A549 (cell line): ENCODE results near the gene C3orf20. TPM values are rescaled to one million over a fixed set of nuclear protein-coding genes. Genes with fewer than 3 reads are reported as not detected.

Experiments
- ATAC-seq, 2 experiments: fragments of 200-7000 bp in 1 of 2; fragments of >200 bp in 1 of 2; cut with Nextera tagmentation in 1 of 2; cut with Tn5 transposase in 1 of 2; 3 replicates each; pipeline versions ENCODE4 v1.8.0 to v1.9.1; 2018 to 2020; ENCODE audit warnings: mild to moderate bottlenecking in 1 of 2, moderate library complexity in 1 of 2
- CTCF ChIA-PET: fragments of 300-600 bp; sonication (Branson Sonifier 250); formaldehyde crosslinking; extraction: SDS; loops from one replicate; lab custom pipeline; 2021; ENCODE audit warnings: antibody characterized with exemption, inconsistent platforms; lab: Yijun Ruan, JAX
- POLR2A ChIA-PET: fragments of 350-600 bp; formaldehyde crosslinking; extraction: SDS; loops from one replicate; lab custom pipeline; 2021; ENCODE audit warnings: antibody characterized with exemption, inconsistent platforms; lab: Yijun Ruan, JAX
- DNase-seq, 2 experiments: peaks; one replicate each; pipeline versions ENCODE4 v3.0.0 to v3.0.0-alpha.2; 2011 to 2016; ENCODE audit warnings: low read depth in 1 of 2, low spot score in 1 of 2
- FAIRE-seq: peaks from 2 replicates; lab custom pipeline; 2011; peaks lifted over from hg19 to GRCh38; lab: Jason Lieb, UNC
- H3K27ac ChIP-seq, 2 experiments: fragments of >200 bp; sonication (Bioruptor Twin); formaldehyde crosslinking; 3 replicates each; pipeline ENCODE4 v1.5.1; 2016 to 2017
- H3K4me1 ChIP-seq: fragments of >200 bp; sonication (Bioruptor Twin); formaldehyde crosslinking; 3 replicates; pipeline ENCODE4 v1.6.1; 2016
- H3K4me2 ChIP-seq: fragments of >200 bp; sonication (Bioruptor Twin); formaldehyde crosslinking; 3 replicates; pipeline ENCODE4 v1.6.1; 2016
- H3K4me3 ChIP-seq: fragments of >200 bp; sonication (Bioruptor Twin); formaldehyde crosslinking; 3 replicates; pipeline ENCODE4 v1.5.1; 2016
- H3K9me3 ChIP-seq: fragments of >200 bp; sonication (Bioruptor Twin); formaldehyde crosslinking; 3 replicates; pipeline ENCODE4 v1.6.1; 2016
- BHLHE40 ChIP-seq: IDR thresholded peaks from 2 replicates; pipeline ENCODE4 v1.6.1; 2012; ENCODE audit warnings: low read depth, low read length, inconsistent platforms
- CBX2 ChIP-seq: fragments of 200-600 bp; sonication (generic); IDR thresholded peaks from 2 replicates; pipeline ENCODE4 v1.6.1; 2016; ENCODE audit warnings: low read depth, mild to moderate bottlenecking, borderline replicate concordance
- CEBPB ChIP-seq, 2 experiments: fragments of >200 bp in 1 of 2; sonication (Bioruptor Twin) in 1 of 2; formaldehyde crosslinking in 1 of 2; IDR thresholded peaks; 2 replicates each; pipeline ENCODE4 v1.6.1; 2012 to 2016
- CHD2 ChIP-seq: fragments of 150-350 bp; IDR thresholded peaks from 2 replicates; pipeline ENCODE4 v1.6.1; 2014; ENCODE audit warnings: low read length; ENCODE audit not compliant: partially characterized antibody
- CHD4 ChIP-seq: fragments of 200-600 bp; sonication (generic); IDR thresholded peaks from 2 replicates; pipeline ENCODE4 v1.6.1; 2016; ENCODE audit warnings: antibody characterized with exemption, mild to moderate bottlenecking, borderline replicate concordance
- EHF ChIP-seq: fragments of 250-450 bp; sonication (Bioruptor Pico); IDR thresholded peaks from 2 replicates; pipeline ENCODE4 v1.5.0; 2020; ENCODE audit warnings: mild to moderate bottlenecking
- EHMT2 ChIP-seq: fragments of 200-600 bp; sonication (generic); IDR thresholded peaks from 2 replicates; pipeline ENCODE4 v1.6.1; 2016; ENCODE audit warnings: antibody characterized with exemption, low read depth, mild to moderate bottlenecking, moderate library complexity
- ELK1 ChIP-seq: fragments of 150-350 bp; IDR thresholded peaks from 2 replicates; pipeline ENCODE4 v1.6.1; 2014; ENCODE audit warnings: low read depth, mild to moderate bottlenecking, low read length
- FOSB ChIP-seq: fragments of 250-450 bp; sonication (Bioruptor Pico); IDR thresholded peaks from 2 replicates; pipeline ENCODE4 v1.5.0; 2020; ENCODE audit warnings: mild to moderate bottlenecking, moderate library complexity
- FOSL2 ChIP-seq, 2 experiments: fragments of 450-650 bp in 1 of 2; fragments of >200 bp in 1 of 2; sonication (Bioruptor Twin) in 1 of 2; formaldehyde crosslinking; IDR thresholded peaks; 2 replicates each; pipeline versions ENCODE4 v1.5.0 to v1.6.1; 2016 to 2020; ENCODE audit warnings: mild to moderate bottlenecking in 1 of 2, moderate library complexity in 1 of 2
- FOXS1 ChIP-seq: fragments of 250-450 bp; sonication (Bioruptor Pico); IDR thresholded peaks from 2 replicates; pipeline ENCODE4 v1.5.0; 2020; ENCODE audit warnings: mild to moderate bottlenecking, moderate library complexity
- HES2 ChIP-seq: fragments of >200 bp; sonication (Bioruptor Twin); formaldehyde crosslinking; IDR thresholded peaks from 2 replicates; pipeline ENCODE4 v1.6.1; 2016
- HEYL ChIP-seq: fragments of 250-450 bp; sonication (Bioruptor Pico); IDR thresholded peaks from 2 replicates; pipeline ENCODE4 v1.8.0; 2021; ENCODE audit warnings: mild to moderate bottlenecking, moderate library complexity
- HMGXB4 ChIP-seq: fragments of 250-450 bp; sonication (Bioruptor Pico); IDR thresholded peaks from 2 replicates; pipeline ENCODE4 v1.5.0; 2021; ENCODE audit warnings: mild to moderate bottlenecking, moderate library complexity, borderline replicate concordance
- HOXA7 ChIP-seq: fragments of 250-450 bp; sonication (Bioruptor Pico); IDR thresholded peaks from 2 replicates; pipeline ENCODE4 v1.5.0; 2020; ENCODE audit warnings: mild to moderate bottlenecking, moderate library complexity
- HOXB13 ChIP-seq: fragments of 250-450 bp; sonication (Bioruptor Pico); IDR thresholded peaks from 2 replicates; pipeline ENCODE4 v1.5.0; 2020; ENCODE audit warnings: low read depth, mild to moderate bottlenecking, moderate library complexity
- HOXB5 ChIP-seq: fragments of 250-450 bp; sonication (Bioruptor Pico); IDR thresholded peaks from 2 replicates; pipeline ENCODE4 v1.5.0; 2020; ENCODE audit warnings: mild to moderate bottlenecking, moderate library complexity
- JUNB ChIP-seq: fragments of >200 bp; sonication (Bioruptor Twin); formaldehyde crosslinking; IDR thresholded peaks from 2 replicates; pipeline ENCODE4 v1.6.1; 2016
- KDM1A ChIP-seq: fragments of 200-600 bp; sonication (generic); IDR thresholded peaks from 2 replicates; pipeline ENCODE4 v1.6.1; 2016; ENCODE audit warnings: low read depth, mild to moderate bottlenecking
- KDM5A ChIP-seq: fragments of 200-600 bp; sonication (generic); IDR thresholded peaks from 2 replicates; pipeline ENCODE4 v1.6.1; 2016; ENCODE audit warnings: antibody characterized with exemption, mild to moderate bottlenecking
- MAFK ChIP-seq: fragments of 450-650 bp; IDR thresholded peaks from 2 replicates; pipeline ENCODE4 v1.6.1; 2014; ENCODE audit not compliant: partially characterized antibody
- NFE2L2 ChIP-seq: fragments of 150-350 bp; conservative IDR thresholded peaks from 2 replicates; pipeline ENCODE4 v1.6.1; 2014; ENCODE audit warnings: low read length
- NPAS2 ChIP-seq: fragments of 250-450 bp; sonication (Bioruptor Pico); IDR thresholded peaks from 2 replicates; pipeline ENCODE4 v1.8.0; 2022; ENCODE audit warnings: mild to moderate bottlenecking, moderate library complexity, borderline replicate concordance
- NR3C1 ChIP-seq: fragments of >200 bp; sonication (Bioruptor Twin); formaldehyde crosslinking; IDR thresholded peaks from 3 replicates; pipeline ENCODE4 v1.6.1; 2017
- PBX3 ChIP-seq: IDR thresholded peaks from 2 replicates; pipeline ENCODE4 v1.6.1; 2012
- PHF8 ChIP-seq: fragments of 200-600 bp; sonication (generic); IDR thresholded peaks from 2 replicates; pipeline ENCODE4 v1.6.1; 2016; ENCODE audit warnings: low read depth, mild to moderate bottlenecking, antibody characterized with exemption, moderate library complexity, borderline replicate concordance
- POLR2AphosphoS2 ChIP-seq: conservative IDR thresholded peaks from 2 replicates; pipeline ENCODE4 v1.6.1; 2012; ENCODE audit warnings: low read length, improper control_type of control experiment, inconsistent platforms
- RAD21 ChIP-seq, 2 experiments: fragments of >200 bp in 1 of 2; sonication (Bioruptor Twin) in 1 of 2; formaldehyde crosslinking in 1 of 2; IDR thresholded peaks in 1 of 2; conservative IDR thresholded peaks in 1 of 2; 2 replicates in 1 of 2; 3 replicates in 1 of 2; pipeline ENCODE4 v1.6.1; 2012 to 2018; ENCODE audit warnings: inconsistent platforms in 1 of 2
- RCOR1 ChIP-seq: fragments of 150-350 bp; IDR thresholded peaks from 2 replicates; pipeline ENCODE4 v1.6.1; 2014; ENCODE audit warnings: antibody characterized with exemption, low read length, low read depth
- WGBS: methylation state at CpG from one replicate; pipeline ENCODE4 v1.1.6; 2017; ENCODE audit errors: missing lambda C conversion rate; 5-methylcytosine and 5-hydroxymethylcytosine counted together
- polyA plus RNA-seq, 4 experiments: library from polyadenylated mRNA; depleted of rRNA in 3 of 4; stranded (reverse); fragments of >200 nt; fragmentation: RNase III in 1 of 4; extraction: RNeasy Plus Mini Kit Qiagen cat#74134 plus additional on column Dnase treatment in 1 of 4; gene quantifications; 2 replicates in 3 of 4; 3 replicates in 1 of 4; pipeline ENCODE4 v1.2.3, GENCODE V29; 2011 to 2017
- TF ChIP-seq, protein P1 (sequence below): IDR thresholded peaks from 2 replicates; pipeline ENCODE4 v1.6.1; 2012; ENCODE audit warnings: low read depth, borderline replicate concordance

Gene C3orf20
- polyA plus RNA-seq, 2 of the 4 experiments (the other 2 are of a cell fraction): 0.05 TPM; not detected in 1

GRCh38 chr3:14730703-14731382 lies 55.9 kb downstream of the C3orf20 start:
- FAIRE-seq (no peak), ATAC-seq (peak; percentile 24 to 72; a peak in 3 of 6 replicates)
- no peak overlapping the region for H3K27ac ChIP-seq
- H3K4me3 ChIP-seq: no peak overlapping the region
- POLR2A ChIA-PET: no interaction called here
- CTCF ChIA-PET: no interaction called here
- 60% methylated on average over 6 of the region's 6 CpGs for WGBS
- TF ChIP-seq FOSL2 (IDR thresholded peaks at IDR 0.05) (no peak), FOSL2 (CRISPR knock-in tag; IDR thresholded peaks at IDR 0.05) (peak; percentile 19; the same call in 1 of the 2 replicates), HOXA7 (CRISPR knock-in tag) (no peak)
- TF ChIP-seq, all 56 proteins: peak for 1
- peak in 1 of 2 experiments; percentile 18 for DNase-seq
- Histone ChIP-seq H3K4me2 (peak overlapping the region; percentile 42), H3K4me1 (peaks cover 10% of the 10 kb centered on the region; the same call in 2 of the 3 replicates), H3K9me3 (no peaks in the 10 kb centered on the region)

DNA sequence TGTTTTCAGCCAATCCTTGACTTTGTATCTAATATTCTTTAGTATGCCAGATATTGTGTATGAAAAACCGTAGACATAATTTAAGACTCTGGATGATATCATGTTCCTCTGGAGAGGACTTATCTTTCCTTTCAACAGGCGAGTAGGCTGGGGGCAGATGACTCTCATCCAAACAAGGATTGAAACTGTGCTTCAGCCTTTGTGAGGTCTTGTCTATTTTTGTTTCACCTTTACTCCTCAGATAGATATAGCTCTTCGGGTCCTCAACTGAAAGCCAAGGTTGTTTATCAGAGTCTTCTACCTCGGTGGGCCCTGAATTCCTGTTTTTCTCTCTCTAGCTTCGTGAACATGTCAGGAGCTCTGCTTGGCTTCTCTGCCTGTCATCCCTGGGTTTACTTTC lies 66.0 kb downstream of the C3orf20 start:
- CTCF ChIA-PET: no interaction called here
- DNase-seq: no peak
- POLR2A ChIA-PET: no interaction called here
- Histone ChIP-seq H3K4me2 (no peak overlapping the region), H3K4me3 (no peak overlapping the region), H3K9me3 (peaks cover 21% of the 10 kb centered on the region), H3K27ac (no peak overlapping the region), H3K4me1 (no peaks in the 10 kb centered on the region)
- TF ChIP-seq HOXB13 (CRISPR knock-in tag) (no peak), HES2 (no peak), HOXB5 (CRISPR knock-in tag) (no peak), JUNB (no peak), HEYL (no peak), NFE2L2 (no peak), CEBPB (IDR thresholded peaks at IDR 0.05) (no peak), HMGXB4 (CRISPR knock-in tag) (no peak), BHLHE40 (no peak), HOXA7 (CRISPR knock-in tag) (no peak), RAD21 (conservative IDR thresholded peaks at IDR 0.05 in 1 of 2, IDR thresholded peaks at IDR 0.05 in 1 of 2) (no peak), EHMT2 (no peak), KDM5A (no peak), CHD2 (no peak)
- TF ChIP-seq, protein P1, sequence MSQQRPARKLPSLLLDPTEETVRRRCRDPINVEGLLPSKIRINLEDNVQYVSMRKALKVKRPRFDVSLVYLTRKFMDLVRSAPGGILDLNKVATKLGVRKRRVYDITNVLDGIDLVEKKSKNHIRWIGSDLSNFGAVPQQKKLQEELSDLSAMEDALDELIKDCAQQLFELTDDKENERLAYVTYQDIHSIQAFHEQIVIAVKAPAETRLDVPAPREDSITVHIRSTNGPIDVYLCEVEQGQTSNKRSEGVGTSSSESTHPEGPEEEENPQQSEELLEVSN: no peak
- no peak for ATAC-seq
- 2% methylated on average over 5 of the region's 5 CpGs for WGBS
- FAIRE-seq: no peak

GRCh38 chr3:14741510-14741909 lies 66.6 kb downstream of the C3orf20 start:
- FAIRE-seq: no peak
- POLR2A ChIA-PET: no interaction called here
- no peak for TF ChIP-seq HOXB13 (CRISPR knock-in tag)
- TF ChIP-seq KDM1A: no peak
- no peak for TF ChIP-seq CHD4
- no peak for TF ChIP-seq NPAS2
- TF ChIP-seq PHF8: no peak
- TF ChIP-seq RCOR1: no peak
- no peak for TF ChIP-seq CBX2
- no peak for TF ChIP-seq NR3C1
- no peak for TF ChIP-seq RAD21 (conservative IDR thresholded peaks at IDR 0.05 in 1 of 2, IDR thresholded peaks at IDR 0.05 in 1 of 2)
- TF ChIP-seq FOSB (CRISPR knock-in tag): no peak
- no peak for TF ChIP-seq PBX3
- TF ChIP-seq EHF (CRISPR knock-in tag): no peak
- no peak for TF ChIP-seq KDM5A
- no peak for TF ChIP-seq ELK1
- no peak for TF ChIP-seq FOXS1
- TF ChIP-seq POLR2AphosphoS2: no peak
- no peak for TF ChIP-seq MAFK

More at GRCh38 chr3:14741510-14741909, 66.6 kb downstream of the C3orf20 start:
- no peak overlapping the region for H3K4me3 ChIP-seq
- no peak for DNase-seq
- H3K27ac ChIP-seq: no peak overlapping the region
- no peak overlapping the region for H3K4me2 ChIP-seq
- CTCF ChIA-PET: no interaction called here
- H3K9me3 ChIP-seq: peaks cover 21% of the 10 kb centered on the region
- no peak for ATAC-seq
- 44% methylated on average over 2 of the region's 2 CpGs for WGBS
- no peaks in the 10 kb centered on the region for H3K4me1 ChIP-seq
